COR-L47 (cell line): ENCODE data around the gene NNAT.
"Not testable (repeated sequence)": the region's sequence is repeated elsewhere in the genome, so short reads cannot be mapped to it uniquely, and the experiment has no call there.

Experiments
- DNase-seq: peaks from one replicate; lab custom pipeline; 2025; lab: John Stamatoyannopoulos, UW

Gene NNAT

GRCh38 chr20:37521061-37521771 lies at the start of gene NNAT:
TSS of gene NNAT (plus strand) at chr20:37521250. CDS start at chr20:37521332, 82 bp downstream.
- no peak for DNase-seq

- no peak for DNase-seq
Measured at GRCh38 chr20:37471741-37472235, 49.3 kb upstream of the NNAT start.

GRCh38 chr20:37472435-37472834 lies 48.6 kb upstream of the NNAT start:
- DNase-seq = not testable (repeated sequence)

GRCh38 chr20:37473249-37474000 lies 47.6 kb upstream of the NNAT start:
- no peak for DNase-seq

GRCh38 chr20:37474386-37474785 lies 46.7 kb upstream of the NNAT start:
- no peak for DNase-seq

- peak; percentile 6 for DNase-seq
Measured at GRCh38 chr20:37475252-37475651, 45.8 kb upstream of the NNAT start.

GRCh38 chr20:37477041-37477440 lies 44.0 kb upstream of the NNAT start:
- no peak for DNase-seq

- DNase-seq = no peak
Measured at GRCh38 chr20:37479266-37479665, 41.8 kb upstream of the NNAT start.

GRCh38 chr20:37479925-37480691 lies 40.9 kb upstream of the NNAT start:
- no peak for DNase-seq

GRCh38 chr20:37480919-37481318 lies 40.1 kb upstream of the NNAT start:
- no peak for DNase-seq

GRCh38 chr20:37481610-37482009 lies 39.4 kb upstream of the NNAT start:
- DNase-seq = no peak

GRCh38 chr20:37484331-37484730 lies 36.7 kb upstream of the NNAT start:
- DNase-seq = no peak

- not testable (repeated sequence) for DNase-seq
Measured at GRCh38 chr20:37486209-37486608, 34.8 kb upstream of the NNAT start.

- DNase-seq = no peak
Measured at GRCh38 chr20:37490663-37491350, 30.2 kb upstream of the NNAT start.

- no peak for DNase-seq
Measured at GRCh38 chr20:37492096-37492625, 28.9 kb upstream of the NNAT start.

GRCh38 chr20:37492945-37493344 lies 28.1 kb upstream of the NNAT start:
- DNase-seq = no peak

GRCh38 chr20:37494301-37494700 lies 26.7 kb upstream of the NNAT start:
- DNase-seq = no peak

GRCh38 chr20:37494796-37495195 lies 26.3 kb upstream of the NNAT start:
- DNase-seq = no peak

- DNase-seq = no peak
Measured at GRCh38 chr20:37498066-37498665, 22.9 kb upstream of the NNAT start.

GRCh38 chr20:37500311-37500710 lies 20.7 kb upstream of the NNAT start:
- DNase-seq = no peak

GRCh38 chr20:37501940-37502339 lies 19.1 kb upstream of the NNAT start:
- DNase-seq = no peak
